ENCODE results near the gene GRIK1.

DNA sequence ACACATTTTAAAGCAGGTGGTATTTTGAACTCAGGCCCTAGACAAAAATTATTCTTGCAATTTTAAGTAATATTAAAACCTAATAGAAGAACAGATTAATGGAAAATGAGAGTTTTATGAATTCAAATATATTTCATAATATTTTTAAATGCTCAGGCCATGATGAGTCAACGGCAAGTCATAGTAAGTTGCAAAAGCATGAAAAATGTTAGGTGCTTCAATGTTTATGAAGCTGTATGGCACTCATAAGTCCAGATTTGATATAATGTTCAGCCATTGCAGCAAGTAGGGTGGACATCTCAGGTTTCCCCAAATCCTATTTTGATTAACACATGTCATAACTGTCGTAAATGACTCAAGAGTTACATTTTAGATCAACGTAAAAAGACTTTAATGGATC lies 112.6 kb downstream of the GRIK1 start:
- TF ChIP-seq, protein P1, sequence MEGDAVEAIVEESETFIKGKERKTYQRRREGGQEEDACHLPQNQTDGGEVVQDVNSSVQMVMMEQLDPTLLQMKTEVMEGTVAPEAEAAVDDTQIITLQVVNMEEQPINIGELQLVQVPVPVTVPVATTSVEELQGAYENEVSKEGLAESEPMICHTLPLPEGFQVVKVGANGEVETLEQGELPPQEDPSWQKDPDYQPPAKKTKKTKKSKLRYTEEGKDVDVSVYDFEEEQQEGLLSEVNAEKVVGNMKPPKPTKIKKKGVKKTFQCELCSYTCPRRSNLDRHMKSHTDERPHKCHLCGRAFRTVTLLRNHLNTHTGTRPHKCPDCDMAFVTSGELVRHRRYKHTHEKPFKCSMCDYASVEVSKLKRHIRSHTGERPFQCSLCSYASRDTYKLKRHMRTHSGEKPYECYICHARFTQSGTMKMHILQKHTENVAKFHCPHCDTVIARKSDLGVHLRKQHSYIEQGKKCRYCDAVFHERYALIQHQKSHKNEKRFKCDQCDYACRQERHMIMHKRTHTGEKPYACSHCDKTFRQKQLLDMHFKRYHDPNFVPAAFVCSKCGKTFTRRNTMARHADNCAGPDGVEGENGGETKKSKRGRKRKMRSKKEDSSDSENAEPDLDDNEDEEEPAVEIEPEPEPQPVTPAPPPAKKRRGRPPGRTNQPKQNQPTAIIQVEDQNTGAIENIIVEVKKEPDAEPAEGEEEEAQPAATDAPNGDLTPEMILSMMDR (conservative IDR thresholded peaks at IDR 0.05), result no peak
- TF ChIP-seq ZFX (IDR thresholded peaks at IDR 0.05), result no peak

All from C4-2B (cell line).